ENCODE results near the gene ARRDC5.
"Not testable (repeated sequence)": the region's sequence is repeated elsewhere in the genome, so short reads cannot be mapped to it uniquely, and the experiment has no call there.

The ARRDC5 gene

GRCh38 chr19:4902796-4903195 is at the start of gene ARRDC5:
Gene ARRDC5, minus strand, starts transcription at chr19:4902896. Its CDS starts 71 bp downstream, at chr19:4902825.
- DNase-seq (ENCODE audit: low spot score): no peak

GRCh38 chr19:4951656-4952055 is 49.0 kb upstream of the ARRDC5 start:
- DNase-seq (ENCODE audit: low spot score): no peak

- DNase-seq (ENCODE audit: low spot score): not testable (repeated sequence)
Measured at GRCh38 chr19:4950650-4951049, 48.0 kb upstream of the ARRDC5 start.

GRCh38 chr19:4941638-4942169 is 39.0 kb upstream of the ARRDC5 start:
- DNase-seq (ENCODE audit: low spot score): not testable (repeated sequence)

- no peak for DNase-seq (ENCODE audit: low spot score)
Measured at GRCh38 chr19:4939466-4939865, 36.8 kb upstream of the ARRDC5 start.

GRCh38 chr19:4938461-4938860 is 35.8 kb upstream of the ARRDC5 start:
- not testable (repeated sequence) for DNase-seq (ENCODE audit: low spot score)

GRCh38 chr19:4937060-4937459 is 34.4 kb upstream of the ARRDC5 start:
- DNase-seq (ENCODE audit: low spot score): no peak

- no peak for DNase-seq (ENCODE audit: low spot score)
Measured at GRCh38 chr19:4935444-4935843, 32.7 kb upstream of the ARRDC5 start.

GRCh38 chr19:4933528-4933927 is 30.8 kb upstream of the ARRDC5 start:
- DNase-seq (ENCODE audit: low spot score): no peak

GRCh38 chr19:4932711-4933110 is 30.0 kb upstream of the ARRDC5 start:
- no peak for DNase-seq (ENCODE audit: low spot score)

- no peak for DNase-seq (ENCODE audit: low spot score)
Measured at GRCh38 chr19:4930664-4931063, 28.0 kb upstream of the ARRDC5 start.

- no peak for DNase-seq (ENCODE audit: low spot score)
Measured at GRCh38 chr19:4929186-4929585, 26.5 kb upstream of the ARRDC5 start.

- DNase-seq (ENCODE audit: low spot score): no peak
Measured at GRCh38 chr19:4923276-4923747, 20.6 kb upstream of the ARRDC5 start.

- DNase-seq (ENCODE audit: low spot score): no peak
Measured at GRCh38 chr19:4922530-4923275, 20.0 kb upstream of the ARRDC5 start.

GRCh38 chr19:4916292-4917082 is 13.8 kb upstream of the ARRDC5 start:
- DNase-seq (ENCODE audit: low spot score): peak; percentile 53

- peak; percentile 62 for DNase-seq (ENCODE audit: low spot score)
Measured at GRCh38 chr19:4914736-4915501, 12.2 kb upstream of the ARRDC5 start.

GRCh38 chr19:4913996-4914735 is 11.5 kb upstream of the ARRDC5 start:
- DNase-seq (ENCODE audit: low spot score): no peak

GRCh38 chr19:4911786-4912672 is 9.3 kb upstream of the ARRDC5 start:
- DNase-seq (ENCODE audit: low spot score): peak; percentile 93

- DNase-seq (ENCODE audit: low spot score): no peak
Measured at GRCh38 chr19:4911314-4911713, 8.6 kb upstream of the ARRDC5 start.

GRCh38 chr19:4910594-4911281 is 8.0 kb upstream of the ARRDC5 start:
- peak; percentile 62 for DNase-seq (ENCODE audit: low spot score)

Measured in kidney capillary endothelial cell (primary cell).